ENCODE data around the gene ALG12. TPM values are rescaled to one million over a fixed set of nuclear protein-coding genes. Genes with fewer than 3 reads are reported as not detected.
A peak's percentile ranks its signal among the peaks of the same experiment; 100 is the strongest.

ALG12 gene
- total RNA-seq, 1 experiment from 2014 or later, result 16.6 TPM

DNA sequence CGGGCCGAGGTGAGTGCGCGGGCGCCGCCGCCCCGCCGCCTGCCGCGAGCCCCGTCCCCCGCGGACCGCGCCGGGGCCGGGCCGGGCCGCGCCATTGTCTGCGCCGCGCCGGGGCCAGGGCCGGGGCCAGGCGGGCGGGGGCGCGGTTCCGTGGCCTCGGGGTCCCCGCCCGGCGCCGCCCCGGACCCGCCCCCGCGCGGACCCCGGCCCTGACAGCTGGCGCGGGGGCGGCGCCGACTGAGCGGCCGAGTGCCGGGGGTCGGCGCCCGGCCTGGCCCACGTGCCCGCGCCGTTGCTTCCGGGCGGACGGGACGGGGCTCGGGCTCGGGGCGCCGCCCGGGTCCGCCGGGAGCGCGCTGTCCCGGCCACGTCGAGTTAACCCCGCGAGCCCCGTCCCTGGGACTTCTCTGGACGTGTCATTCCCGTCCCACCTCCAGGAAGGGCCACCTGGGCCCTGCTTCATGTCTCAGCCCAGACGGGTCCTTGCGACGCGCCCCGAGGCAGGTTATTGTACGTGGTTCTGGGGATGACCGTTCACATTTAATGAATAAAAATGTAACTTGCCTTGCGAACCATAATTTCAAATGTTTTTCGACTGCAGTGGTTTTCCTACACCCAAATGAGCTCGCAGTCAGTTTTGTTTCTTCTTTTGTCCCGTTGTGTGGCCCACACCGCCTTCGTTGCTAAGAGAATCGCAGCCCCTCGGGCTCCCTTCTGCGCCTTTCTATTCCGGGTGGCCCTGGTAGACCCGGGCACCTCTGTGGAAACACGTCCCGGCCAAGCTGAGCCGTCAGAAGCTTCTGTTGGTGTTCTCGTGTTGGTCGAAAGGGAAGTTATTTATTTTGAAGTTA is 64.0 kb downstream of the ALG12 start:
- Histone ChIP-seq H2AFZ (ENCODE audit: low read depth, low read length, poor library complexity, severe bottlenecking) (no peak overlapping the region), H3K27me3 (ENCODE audit: insufficient read depth, low read length) (no peaks in the 10 kb centered on the region), H3K36me3 (ENCODE audit: control insufficient read depth in 1 of 2, insufficient read depth in 2 of 2, low read length in 2 of 2) (peaks cover 0 to 5% of the 10 kb centered on the region in 2 experiments; a peak in 1 of 4 replicates), H3K79me2 (ENCODE audit: insufficient read depth, low read length) (peaks cover 51% of the 10 kb centered on the region), H3K9me3 (ENCODE audit: control insufficient read depth in 1 of 2, insufficient read depth in 1 of 2, low read depth in 1 of 2, low read length in 2 of 2) (no peaks in the 10 kb centered on the region), H3K4me1 (ENCODE audit: control insufficient read depth in 1 of 2, insufficient read depth in 2 of 2, low read length in 2 of 2) (peaks cover 15 to 22% of the 10 kb centered on the region in 2 experiments), H3K4me3 (replicated peaks in 1 of 2; ENCODE audit: low read depth in 1 of 2, low read length in 2 of 2) (peak overlapping the region; percentile 62 to 76), H3K27ac (ENCODE audit: low read depth, low read length) (peak overlapping the region; percentile 54), H3K9me2 (ENCODE audit: insufficient read depth) (no peaks in the 10 kb centered on the region), H3K9ac (ENCODE audit: low read length) (peak overlapping the region; percentile 74), H3K4me2 (ENCODE audit: low read length) (peak overlapping the region; percentile 84), H4K20me1 (ENCODE audit: insufficient read depth) (no peaks in the 10 kb centered on the region; the same call in 1 of the 2 replicates)
- RAD21 ChIA-PET (ENCODE audit: low non-redundant PET in 1 of 2, low total read pairs in 2 of 2, uncharacterized antibody in 2 of 2, unreplicated experiment in 2 of 2), result no interaction called here
- peak; percentile 40 for ATAC-seq
- no TSS peak for BruUV-seq (replicated peaks)
- CTCF ChIA-PET, result no interaction called here
- DNase-seq (ENCODE audit: low read depth, low spot score), result no peak
- TF ChIP-seq SP1 (IDR thresholded peaks at IDR 0.05; ENCODE audit: low read depth), result no peak
- TF ChIP-seq, protein P1, sequence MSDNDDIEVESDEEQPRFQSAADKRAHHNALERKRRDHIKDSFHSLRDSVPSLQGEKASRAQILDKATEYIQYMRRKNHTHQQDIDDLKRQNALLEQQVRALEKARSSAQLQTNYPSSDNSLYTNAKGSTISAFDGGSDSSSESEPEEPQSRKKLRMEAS (IDR thresholded peaks at IDR 0.05), result peak; percentile 35
- TF ChIP-seq ZFX (IDR thresholded peaks at IDR 0.05), result peak; percentile 81
- intact Hi-C loops (cut with micrococcal nuclease), result no loop called here
- POLR2A ChIA-PET, result no interaction called here

DNA sequence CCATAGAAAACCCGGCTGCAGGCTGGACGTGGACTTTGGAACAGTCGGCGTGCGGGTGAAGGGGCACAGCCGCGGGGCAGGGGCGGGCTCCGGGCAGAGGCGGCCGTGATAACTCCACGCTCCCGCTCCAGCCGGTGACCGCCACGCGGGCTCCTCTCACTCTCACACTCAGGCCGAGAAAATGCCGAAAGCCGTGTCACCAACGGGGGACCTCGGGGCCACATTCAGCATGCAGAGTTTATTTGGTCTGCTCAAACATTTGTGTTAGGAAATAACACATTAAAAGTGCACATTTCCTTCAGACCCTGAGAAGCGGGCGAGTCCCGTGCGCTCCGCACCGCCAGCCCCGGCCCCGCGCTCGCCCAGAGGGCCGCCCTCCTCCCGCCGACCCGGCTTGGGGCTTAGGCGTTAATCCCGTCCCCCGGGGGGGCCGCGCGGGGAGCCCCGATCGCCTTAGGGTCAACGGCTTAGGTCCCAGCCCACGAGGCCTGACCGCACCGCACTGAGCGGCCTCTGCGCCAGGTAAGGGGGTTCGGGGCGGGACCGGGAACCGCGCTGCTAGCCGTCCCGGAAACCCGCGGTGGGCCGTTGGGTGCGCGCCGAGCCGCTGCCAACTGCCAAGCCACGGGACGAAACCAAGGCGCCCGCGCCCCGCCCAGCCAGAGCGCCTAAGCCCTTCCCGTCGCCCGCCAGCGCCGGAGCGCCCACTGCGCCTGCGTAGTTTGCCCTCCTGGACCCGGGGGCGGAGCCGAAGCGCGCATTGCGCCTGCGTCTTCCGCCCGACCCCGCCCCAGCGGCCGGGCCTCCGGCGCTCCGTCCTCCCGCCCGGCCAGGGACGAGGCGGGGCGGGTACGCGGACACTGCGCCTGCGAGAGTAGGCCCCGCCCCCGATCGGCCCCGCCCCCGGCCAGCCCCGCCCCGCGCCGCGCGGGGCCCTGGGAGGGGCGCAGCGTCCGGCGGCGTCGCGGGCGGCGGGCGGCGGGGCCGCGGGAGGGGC is 65.0 kb downstream of the ALG12 start, which contains the start of gene ZBED4:
ZBED4 (plus strand) TSS at position 947 of the 997 bp plus-strand sequence. CDS start 29,819 bp downstream, outside the sequence.
- intact Hi-C loops (cut with micrococcal nuclease), result no loop called here
- H2AFZ ChIP-seq (ENCODE audit: low read depth, low read length, poor library complexity, severe bottlenecking), result no peak within 1 kb of the TSS
- no peaks in the 10 kb centered on the region for H4K20me1 ChIP-seq (ENCODE audit: insufficient read depth)
- DNase-seq (ENCODE audit: low read depth, low spot score) (peak; percentile 90), ATAC-seq (peak; percentile 88)
- H3K79me2 ChIP-seq (ENCODE audit: insufficient read depth, low read length), result peaks cover 41% of the 10 kb centered on the region
- ChIA-PET CTCF (no interaction called here), RAD21 (ENCODE audit: low non-redundant PET in 1 of 2, low total read pairs in 2 of 2, uncharacterized antibody in 2 of 2, unreplicated experiment in 2 of 2) (no interaction called here), POLR2A (no interaction called here)
- BruUV-seq (replicated peaks), result TSS peak; percentile 89
- H3K4me3 ChIP-seq (replicated peaks in 1 of 2; ENCODE audit: low read depth in 1 of 2, low read length in 2 of 2), result peak within 1 kb of the TSS; percentile 66 to 80
- peaks cover 15 to 22% of the 10 kb centered on the region in 2 experiments for H3K4me1 ChIP-seq (ENCODE audit: control insufficient read depth in 1 of 2, insufficient read depth in 2 of 2, low read length in 2 of 2)
- no peaks in the 10 kb centered on the region for H3K27me3 ChIP-seq (ENCODE audit: insufficient read depth, low read length)
- peak within 1 kb of the TSS; percentile 84 for H3K4me2 ChIP-seq (ENCODE audit: low read length)
- peak within 1 kb of the TSS; percentile 97 for H3K27ac ChIP-seq (ENCODE audit: low read depth, low read length)
- no peaks in the 10 kb centered on the region for H3K9me3 ChIP-seq (ENCODE audit: control insufficient read depth in 1 of 2, insufficient read depth in 1 of 2, low read depth in 1 of 2, low read length in 2 of 2)
- H3K9ac ChIP-seq (ENCODE audit: low read length), result peak within 1 kb of the TSS; percentile 95
- no peaks in the 10 kb centered on the region for H3K9me2 ChIP-seq (ENCODE audit: insufficient read depth)
- no peaks in the 10 kb centered on the region for H3K36me3 ChIP-seq (ENCODE audit: control insufficient read depth in 1 of 2, insufficient read depth in 2 of 2, low read length in 2 of 2)
- TF ChIP-seq TCF7L2 (IDR thresholded peaks at IDR 0.05; ENCODE audit: borderline replicate concordance, extremely low read depth, insufficient read depth, insufficient read length) (no peak), JUND (IDR thresholded peaks at IDR 0.05) (no peak), CEBPB (IDR thresholded peaks at IDR 0.05; ENCODE audit: low read depth) (no peak), FOSL1 (IDR thresholded peaks at IDR 0.05; ENCODE audit: low read depth) (no peak), EZH2 (IDR thresholded peaks at IDR 0.05) (no peak), RAD21 (IDR thresholded peaks at IDR 0.05; ENCODE audit: low read depth) (no peak), ZNF274 (IDR thresholded peaks at IDR 0.05; ENCODE audit: low read depth, low read length) (no peak), EGR1 (IDR thresholded peaks at IDR 0.05; ENCODE audit: low read depth) (peak; percentile 73), SP1 (IDR thresholded peaks at IDR 0.05; ENCODE audit: low read depth) (no peak)
- TF ChIP-seq, protein P2, sequence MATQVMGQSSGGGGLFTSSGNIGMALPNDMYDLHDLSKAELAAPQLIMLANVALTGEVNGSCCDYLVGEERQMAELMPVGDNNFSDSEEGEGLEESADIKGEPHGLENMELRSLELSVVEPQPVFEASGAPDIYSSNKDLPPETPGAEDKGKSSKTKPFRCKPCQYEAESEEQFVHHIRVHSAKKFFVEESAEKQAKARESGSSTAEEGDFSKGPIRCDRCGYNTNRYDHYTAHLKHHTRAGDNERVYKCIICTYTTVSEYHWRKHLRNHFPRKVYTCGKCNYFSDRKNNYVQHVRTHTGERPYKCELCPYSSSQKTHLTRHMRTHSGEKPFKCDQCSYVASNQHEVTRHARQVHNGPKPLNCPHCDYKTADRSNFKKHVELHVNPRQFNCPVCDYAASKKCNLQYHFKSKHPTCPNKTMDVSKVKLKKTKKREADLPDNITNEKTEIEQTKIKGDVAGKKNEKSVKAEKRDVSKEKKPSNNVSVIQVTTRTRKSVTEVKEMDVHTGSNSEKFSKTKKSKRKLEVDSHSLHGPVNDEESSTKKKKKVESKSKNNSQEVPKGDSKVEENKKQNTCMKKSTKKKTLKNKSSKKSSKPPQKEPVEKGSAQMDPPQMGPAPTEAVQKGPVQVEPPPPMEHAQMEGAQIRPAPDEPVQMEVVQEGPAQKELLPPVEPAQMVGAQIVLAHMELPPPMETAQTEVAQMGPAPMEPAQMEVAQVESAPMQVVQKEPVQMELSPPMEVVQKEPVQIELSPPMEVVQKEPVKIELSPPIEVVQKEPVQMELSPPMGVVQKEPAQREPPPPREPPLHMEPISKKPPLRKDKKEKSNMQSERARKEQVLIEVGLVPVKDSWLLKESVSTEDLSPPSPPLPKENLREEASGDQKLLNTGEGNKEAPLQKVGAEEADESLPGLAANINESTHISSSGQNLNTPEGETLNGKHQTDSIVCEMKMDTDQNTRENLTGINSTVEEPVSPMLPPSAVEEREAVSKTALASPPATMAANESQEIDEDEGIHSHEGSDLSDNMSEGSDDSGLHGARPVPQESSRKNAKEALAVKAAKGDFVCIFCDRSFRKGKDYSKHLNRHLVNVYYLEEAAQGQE (IDR thresholded peaks at IDR 0.05; ENCODE audit: low read depth), result no peak
- TF ChIP-seq, protein P1 (IDR thresholded peaks at IDR 0.05), result peak; percentile 67
- TF ChIP-seq, protein P3, sequence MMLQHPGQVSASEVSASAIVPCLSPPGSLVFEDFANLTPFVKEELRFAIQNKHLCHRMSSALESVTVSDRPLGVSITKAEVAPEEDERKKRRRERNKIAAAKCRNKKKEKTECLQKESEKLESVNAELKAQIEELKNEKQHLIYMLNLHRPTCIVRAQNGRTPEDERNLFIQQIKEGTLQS (IDR thresholded peaks at IDR 0.05), result no peak
